Measurements from ENCODE around the gene TANK. TPM values are rescaled to one million over a fixed set of nuclear protein-coding genes. Genes with fewer than 3 reads are reported as not detected.

Gene TANK
- total RNA-seq, 4 donors from 2014 or later, result 34.8 to 83.7 (median 60.7) TPM

DNA sequence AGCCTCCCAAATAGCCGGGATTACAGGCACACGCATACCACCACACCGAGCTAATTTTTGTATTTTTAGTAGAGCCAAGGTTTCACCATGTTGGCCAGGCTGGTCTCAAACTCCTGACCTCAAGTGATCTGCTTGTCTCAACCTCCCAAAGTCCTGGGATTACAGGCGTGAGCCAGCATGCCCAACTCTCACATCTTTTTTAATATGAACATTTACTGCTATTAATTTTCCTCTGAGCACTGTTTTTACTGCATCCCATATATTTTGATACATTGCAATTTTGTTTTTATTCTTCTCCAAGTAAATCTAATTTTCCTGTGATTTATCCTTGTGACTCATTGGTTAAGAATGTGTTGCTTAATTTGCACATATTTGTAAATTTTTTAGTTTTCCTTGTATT, 9.5 kb upstream of the TANK start:
- H3K36me3 ChIP-seq, result no peaks in the 10 kb centered on the region
- H3K4me1 ChIP-seq, result no peaks in the 10 kb centered on the region
- WGBS, 2 donors, result 92 to 99% methylated on average over 4 of the region's 4 CpGs
- no peaks in the 10 kb centered on the region for H3K27me3 ChIP-seq
- no peak overlapping the region for H3K4me3 ChIP-seq
- no peak for DNase-seq
- TF ChIP-seq, protein P1, sequence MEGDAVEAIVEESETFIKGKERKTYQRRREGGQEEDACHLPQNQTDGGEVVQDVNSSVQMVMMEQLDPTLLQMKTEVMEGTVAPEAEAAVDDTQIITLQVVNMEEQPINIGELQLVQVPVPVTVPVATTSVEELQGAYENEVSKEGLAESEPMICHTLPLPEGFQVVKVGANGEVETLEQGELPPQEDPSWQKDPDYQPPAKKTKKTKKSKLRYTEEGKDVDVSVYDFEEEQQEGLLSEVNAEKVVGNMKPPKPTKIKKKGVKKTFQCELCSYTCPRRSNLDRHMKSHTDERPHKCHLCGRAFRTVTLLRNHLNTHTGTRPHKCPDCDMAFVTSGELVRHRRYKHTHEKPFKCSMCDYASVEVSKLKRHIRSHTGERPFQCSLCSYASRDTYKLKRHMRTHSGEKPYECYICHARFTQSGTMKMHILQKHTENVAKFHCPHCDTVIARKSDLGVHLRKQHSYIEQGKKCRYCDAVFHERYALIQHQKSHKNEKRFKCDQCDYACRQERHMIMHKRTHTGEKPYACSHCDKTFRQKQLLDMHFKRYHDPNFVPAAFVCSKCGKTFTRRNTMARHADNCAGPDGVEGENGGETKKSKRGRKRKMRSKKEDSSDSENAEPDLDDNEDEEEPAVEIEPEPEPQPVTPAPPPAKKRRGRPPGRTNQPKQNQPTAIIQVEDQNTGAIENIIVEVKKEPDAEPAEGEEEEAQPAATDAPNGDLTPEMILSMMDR (IDR thresholded peaks at IDR 0.05), result no peak
- peaks cover 0 to 40% (median 27%) of the 10 kb centered on the region in 3 donors for H3K9me3 ChIP-seq
- no peak overlapping the region for H3K27ac ChIP-seq
- intact Hi-C loops (cut with DNase I), result no loop called here

DNA sequence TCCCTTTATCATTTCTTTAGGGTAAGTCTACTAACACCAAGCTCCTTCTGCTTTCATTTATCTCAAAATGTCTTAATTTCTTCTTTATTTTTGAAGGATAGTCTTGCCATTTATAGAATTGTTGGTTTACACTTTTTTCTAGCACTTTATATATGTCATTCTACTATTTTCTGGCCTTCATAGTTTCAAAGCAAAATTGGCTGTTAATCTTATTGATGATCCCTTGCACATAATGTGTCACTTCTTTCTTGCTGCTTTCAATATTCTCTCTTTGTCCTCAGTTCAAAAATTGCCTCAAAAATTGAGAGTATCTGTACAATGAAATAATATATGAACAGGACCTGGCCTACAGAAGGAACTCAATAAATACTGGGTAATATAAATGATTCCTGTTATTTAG, 7.9 kb upstream of the TANK start:
- DNase-seq, result no peak

DNA sequence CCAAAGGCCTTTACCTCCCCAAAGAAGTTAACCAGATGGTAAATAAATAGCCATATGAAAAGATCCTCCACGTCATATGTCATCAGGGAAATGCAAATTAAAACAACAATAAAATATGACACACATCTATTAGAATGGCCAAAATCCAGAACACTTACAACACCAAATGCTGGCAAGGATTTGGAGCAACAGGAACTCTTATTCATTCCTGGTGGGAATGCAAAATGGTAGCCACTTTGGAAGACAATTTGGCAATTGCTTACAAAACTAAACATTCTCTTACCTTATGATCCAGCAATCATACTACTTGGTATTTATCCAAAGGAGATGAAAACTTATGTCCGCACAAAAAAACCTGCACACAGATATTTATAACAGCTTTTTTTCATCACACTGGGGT, 1.3 kb upstream of the TANK start:
- no peak for DNase-seq
- Histone ChIP-seq H3K36me3 (peaks cover 0 to 12% (median 0%) of the 10 kb centered on the region in 3 donors), H3K27me3 (no peaks in the 10 kb centered on the region), H3K27ac (peak overlapping the region in 1 of 4 donors; percentile 97), H3K4me1 (peaks cover 0 to 34% (median 5%) of the 10 kb centered on the region in 3 donors), H3K4me3 (no peak overlapping the region), H3K9me3 (no peaks in the 10 kb centered on the region)
- 80 to 86% methylated on average over 2 of the region's 2 CpGs for WGBS, 2 donors
- intact Hi-C loops (cut with DNase I), result no loop called here
- TF ChIP-seq, protein P1 (IDR thresholded peaks at IDR 0.05), result no peak
- TF ChIP-seq POLR2A (IDR thresholded peaks at IDR 0.05), result no peak

More for the DNA sequence above, 7.9 kb upstream of the TANK start:
- Histone ChIP-seq H3K9me3 (peaks cover 0 to 40% (median 27%) of the 10 kb centered on the region in 3 donors), H3K4me1 (no peaks in the 10 kb centered on the region), H3K27me3 (no peaks in the 10 kb centered on the region), H3K27ac (no peak overlapping the region), H3K36me3 (no peaks in the 10 kb centered on the region), H3K4me3 (no peak overlapping the region)
- TF ChIP-seq, protein P1 (IDR thresholded peaks at IDR 0.05), result no peak
- no peak for TF ChIP-seq POLR2A (IDR thresholded peaks at IDR 0.05)
- intact Hi-C loops (cut with DNase I), result no loop called here

DNA sequence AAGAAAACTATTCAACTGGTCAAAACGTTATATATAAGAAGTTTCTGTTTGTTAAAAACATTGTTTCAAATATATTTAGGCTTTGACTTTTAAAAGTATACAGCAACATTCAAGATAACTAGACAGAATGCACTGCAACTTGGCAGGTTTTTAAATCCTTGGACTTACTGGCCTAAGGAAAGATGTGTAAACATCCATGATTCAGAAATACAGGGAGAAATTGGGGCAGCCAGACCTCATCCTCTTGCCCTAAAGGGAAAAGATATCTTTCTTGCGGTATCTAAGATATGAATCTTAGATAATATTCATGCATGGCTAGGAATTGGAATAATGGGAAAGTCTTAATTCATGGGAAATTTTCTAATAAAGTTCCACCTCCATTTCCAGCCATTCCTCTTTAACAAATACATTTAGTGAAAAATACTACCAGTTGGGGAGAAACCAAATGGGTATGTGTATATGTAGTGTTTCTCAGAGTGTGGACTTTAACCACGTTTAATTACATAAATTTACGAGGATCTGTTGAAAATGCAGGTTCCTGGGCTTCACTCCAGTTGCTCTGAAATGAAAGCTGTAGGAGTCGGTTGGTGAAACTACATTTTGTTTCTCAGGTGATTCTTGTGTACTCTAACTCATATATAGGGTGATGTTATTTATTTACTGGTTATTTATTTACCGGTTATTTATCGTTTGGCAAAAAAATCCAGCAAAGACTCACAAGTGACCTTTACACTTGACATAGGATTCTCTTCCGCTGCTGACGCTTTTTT, 587 bp upstream of the TANK start:
- Histone ChIP-seq H3K27me3 (no peaks in the 10 kb centered on the region), H3K27ac (peak overlapping the region; percentile 95 to 100 (median 97)), H3K9me3 (no peaks in the 10 kb centered on the region), H3K36me3 (peaks cover 0 to 20% (median 0%) of the 10 kb centered on the region in 3 donors), H3K4me3 (peak overlapping the region; percentile 61 to 98 (median 79)), H3K4me1 (peaks cover 0 to 42% (median 7%) of the 10 kb centered on the region in 3 donors)
- 18 to 20% methylated on average over 7 to 9 of the region's 9 CpGs for WGBS, 2 donors
- intact Hi-C loops (cut with DNase I), result no loop called here
- DNase-seq, result no peak
- TF ChIP-seq POLR2A (IDR thresholded peaks at IDR 0.05), result no peak
- TF ChIP-seq, protein P1 (IDR thresholded peaks at IDR 0.05), result no peak

DNA sequence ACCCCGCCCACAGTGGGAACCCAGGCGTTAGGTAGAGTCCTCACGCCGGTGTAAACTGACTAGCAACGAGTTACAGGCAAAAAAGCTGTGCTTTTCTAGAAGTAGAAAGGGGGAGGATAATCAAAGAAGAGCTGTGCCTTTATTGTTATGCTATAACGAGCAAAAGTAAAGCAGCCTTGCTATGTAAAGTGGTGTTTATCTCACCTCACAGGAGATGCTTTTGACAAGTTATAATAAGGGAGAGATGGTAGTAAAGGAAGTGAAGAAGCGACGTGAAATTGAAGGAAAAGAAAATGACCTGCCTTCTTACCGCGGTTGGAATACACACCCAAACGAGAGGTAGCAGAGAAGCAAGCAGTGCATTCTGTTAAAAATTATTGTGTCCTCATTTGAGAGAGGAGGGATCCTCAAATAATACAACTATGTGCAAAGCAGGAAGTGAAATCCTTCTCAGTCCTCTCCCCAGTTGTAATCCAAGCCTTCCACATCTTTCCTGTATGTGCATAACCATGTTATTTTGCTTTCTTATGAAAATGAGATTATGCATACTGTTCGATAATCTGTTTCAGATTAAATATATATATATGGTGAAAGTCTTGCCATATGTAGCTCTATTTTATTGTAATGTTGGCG, 962 bp downstream of the TANK start:
- Histone ChIP-seq H3K27ac (peak overlapping the region; percentile 95 to 100 (median 97)), H3K27me3 (no peaks in the 10 kb centered on the region), H3K9me3 (no peaks in the 10 kb centered on the region), H3K4me1 (peaks cover 0 to 57% (median 11%) of the 10 kb centered on the region in 3 donors), H3K36me3 (peaks cover 0 to 31% (median 0%) of the 10 kb centered on the region in 3 donors), H3K4me3 (peak overlapping the region; percentile 61 to 98 (median 79))
- no peak for TF ChIP-seq POLR2A (IDR thresholded peaks at IDR 0.05)
- TF ChIP-seq, protein P1 (IDR thresholded peaks at IDR 0.05), result no peak
- 6 to 8% methylated on average over 12 to 13 of the region's 13 CpGs for WGBS, 2 donors
- DNase-seq, result no peak
- intact Hi-C loops (cut with DNase I), result no loop called here

All from esophagus squamous epithelium (tissue), 5 donors.